Thymus (tissue), 11 donors: ENCODE measurements around the gene IGIP. TPM values are rescaled to one million over a fixed set of nuclear protein-coding genes. Genes with fewer than 3 reads are reported as not detected.

ENCODE experiments used
- DNase-seq, 9 donors: peaks; one replicate each; pipeline ENCODE4 v3.0.0-alpha.2; 2013; ENCODE audit warnings: low spot score in 9 of 9, low read depth in 6 of 9, missing footprints in 1 of 9
- H3K27ac ChIP-seq, 2 donors: one replicate each; pipeline ENCODE4 v1.5.1; 2013; ENCODE audit warnings: control low read depth in 1 of 2, low read depth in 1 of 2, low read length in 1 of 2, mild to moderate bottlenecking in 1 of 2, moderate library complexity in 1 of 2
- H3K27me3 ChIP-seq, 2 donors: one replicate each; pipeline ENCODE4 v1.5.1; 2013; ENCODE audit warnings: low read length in 1 of 2; ENCODE audit not compliant: control insufficient read depth in 2 of 2, insufficient read depth in 1 of 2
- H3K36me3 ChIP-seq, 2 donors: one replicate each; pipeline ENCODE4 v1.5.1; 2013; ENCODE audit warnings: low read length in 1 of 2, mild to moderate bottlenecking in 1 of 2, moderate library complexity in 1 of 2; ENCODE audit not compliant: control insufficient read depth in 2 of 2, insufficient read depth in 2 of 2
- H3K4me1 ChIP-seq, 2 donors: one replicate each; pipeline ENCODE4 v1.5.1; 2013; ENCODE audit warnings: low read length in 2 of 2; ENCODE audit not compliant: control insufficient read depth in 2 of 2, insufficient read depth in 2 of 2
- H3K4me3 ChIP-seq, 2 donors: one replicate each; pipeline ENCODE4 v1.5.1; 2013; ENCODE audit warnings: low read length in 2 of 2, control low read depth in 1 of 2, mild to moderate bottlenecking in 1 of 2
- H3K9me3 ChIP-seq, 2 donors: one replicate each; pipeline ENCODE4 v1.5.1; 2013; ENCODE audit warnings: low read length in 1 of 2, mild to moderate bottlenecking in 1 of 2; ENCODE audit not compliant: control insufficient read depth in 2 of 2, insufficient read depth in 1 of 2
- WGBS: extraction: QIAGEN DNeasy Blood & Tissue Kit; methylation state at CpG from one replicate; pipeline ENCODE4 v1.1.7; 2013; 5-methylcytosine and 5-hydroxymethylcytosine counted together
- polyA plus RNA-seq: library from polyadenylated mRNA; stranded (reverse); fragments of 200-250 nt; gene quantifications from one replicate; pipeline ENCODE4 v1.2.3, GENCODE V29; 2013
- total RNA-seq: library from RNA; stranded (reverse); fragments of 120-200 nt; gene quantifications from one replicate; pipeline ENCODE4 v1.2.4, GENCODE V29; 2013
- donor health status: healthy.

The IGIP gene
- total and polyA plus RNA-seq, 2 donors, result 1.5 to 9.2 TPM

- WGBS, result 95% methylated on average over 5 of the region's 5 CpGs
Observed at GRCh38 chr5:140130949-140131733, 5.4 kb downstream of the IGIP start.

GRCh38 chr5:140131967-140132409 is 6.3 kb downstream of the IGIP start:
- Histone ChIP-seq H3K4me3 (no peak overlapping the region), H3K27ac (no peak overlapping the region), H3K27me3 (no peaks in the 10 kb centered on the region), H3K4me1 (peaks cover 2 to 11% of the 10 kb centered on the region in 2 donors), H3K9me3 (no peaks in the 10 kb centered on the region), H3K36me3 (no peaks in the 10 kb centered on the region)
- DNase-seq, result peak in 1 of 9 donors; percentile 40
- 32% methylated on average over 3 of the region's 3 CpGs for WGBS

More at GRCh38 chr5:140130949-140131733, 5.4 kb downstream of the IGIP start:
- peaks cover 2 to 11% of the 10 kb centered on the region in 2 donors for H3K4me1 ChIP-seq
- H3K9me3 ChIP-seq, result no peaks in the 10 kb centered on the region
- H3K27ac ChIP-seq, result no peak overlapping the region
- no peaks in the 10 kb centered on the region for H3K27me3 ChIP-seq
- H3K4me3 ChIP-seq, result no peak overlapping the region
- DNase-seq, result no peak
- H3K36me3 ChIP-seq, result no peaks in the 10 kb centered on the region

GRCh38 chr5:140133514-140134167 is 7.9 kb downstream of the IGIP start:
- WGBS, result 96% methylated on average over 4 of the region's 4 CpGs

GRCh38 chr5:140134277-140134935 is 8.7 kb downstream of the IGIP start:
- Histone ChIP-seq H3K36me3 (no peaks in the 10 kb centered on the region), H3K4me3 (no peak overlapping the region), H3K27me3 (no peaks in the 10 kb centered on the region), H3K27ac (no peak overlapping the region), H3K4me1 (peaks cover 2 to 11% of the 10 kb centered on the region in 2 donors), H3K9me3 (no peaks in the 10 kb centered on the region)
- no peak for DNase-seq
- 80% methylated on average over 2 of the region's 2 CpGs for WGBS

More at GRCh38 chr5:140133514-140134167, 7.9 kb downstream of the IGIP start:
- H3K9me3 ChIP-seq, result no peaks in the 10 kb centered on the region
- H3K27me3 ChIP-seq, result no peaks in the 10 kb centered on the region
- H3K4me1 ChIP-seq, result peaks cover 2 to 11% of the 10 kb centered on the region in 2 donors
- DNase-seq, result no peak
- H3K27ac ChIP-seq, result no peak overlapping the region
- no peak overlapping the region for H3K4me3 ChIP-seq
- no peaks in the 10 kb centered on the region for H3K36me3 ChIP-seq

- no peak overlapping the region for H3K4me3 ChIP-seq
- H3K27me3 ChIP-seq, result no peaks in the 10 kb centered on the region
- H3K27ac ChIP-seq, result no peak overlapping the region
- DNase-seq, result no peak
- H3K9me3 ChIP-seq, result no peaks in the 10 kb centered on the region
- no peaks in the 10 kb centered on the region for H3K36me3 ChIP-seq
- peaks cover 2 to 11% of the 10 kb centered on the region in 2 donors for H3K4me1 ChIP-seq
Observed at GRCh38 chr5:140135127-140135526, 9.4 kb downstream of the IGIP start.

- WGBS, result 46% methylated on average over 1 of the region's 1 CpG
- no peak overlapping the region for H3K4me3 ChIP-seq
- peaks cover 0 to 4% of the 10 kb centered on the region in 2 donors for H3K27me3 ChIP-seq
Observed at GRCh38 chr5:140136624-140137023, 10.9 kb downstream of the IGIP start.

GRCh38 chr5:140140435-140140834 is 14.7 kb downstream of the IGIP start:
- Histone ChIP-seq H3K4me1 (peaks cover under 1 to 2% of the 10 kb centered on the region in 2 donors), H3K9me3 (no peaks in the 10 kb centered on the region), H3K27me3 (peaks cover 10 to 36% of the 10 kb centered on the region in 2 donors), H3K36me3 (no peaks in the 10 kb centered on the region), H3K4me3 (no peak overlapping the region), H3K27ac (no peak overlapping the region)
- DNase-seq, result no peak
- 98% methylated on average over 3 of the region's 3 CpGs for WGBS

More at GRCh38 chr5:140136624-140137023, 10.9 kb downstream of the IGIP start:
- H3K4me1 ChIP-seq, result peaks cover 2 to 7% of the 10 kb centered on the region in 2 donors
- no peaks in the 10 kb centered on the region for H3K9me3 ChIP-seq
- no peaks in the 10 kb centered on the region for H3K36me3 ChIP-seq
- H3K27ac ChIP-seq, result no peak overlapping the region
- DNase-seq, result no peak

- Histone ChIP-seq H3K4me3 (no peak overlapping the region), H3K4me1 (peaks cover 4 to 6% of the 10 kb centered on the region in 2 donors), H3K36me3 (no peaks in the 10 kb centered on the region), H3K27ac (no peak overlapping the region), H3K27me3 (peaks cover 18 to 44% of the 10 kb centered on the region in 2 donors), H3K9me3 (no peaks in the 10 kb centered on the region)
- no peak for DNase-seq
Observed at GRCh38 chr5:140141241-140141640, 15.5 kb downstream of the IGIP start.

- H3K27ac ChIP-seq, result no peak overlapping the region
- no peaks in the 10 kb centered on the region for H3K9me3 ChIP-seq
- no peaks in the 10 kb centered on the region for H3K36me3 ChIP-seq
- WGBS, result 95% methylated on average over 5 of the region's 5 CpGs
- no peak overlapping the region for H3K4me3 ChIP-seq
- H3K27me3 ChIP-seq, result peaks cover 28 to 54% of the 10 kb centered on the region in 2 donors
- peaks cover 4 to 6% of the 10 kb centered on the region in 2 donors for H3K4me1 ChIP-seq
- DNase-seq, result no peak
Observed at GRCh38 chr5:140142246-140142645, 16.5 kb downstream of the IGIP start.
